Activated CD8-positive, alpha-beta memory T cell treated with anti-CD3 and anti-CD28 coated beads, Interleukin-2, amount 10 ng/mL, durations not matched to agents 7 days and 5 days (primary cell): Measurements from ENCODE around the gene HIPK2. TPM values are rescaled to one million over a fixed set of nuclear protein-coding genes. Genes with fewer than 3 reads are reported as not detected.

ENCODE experiments used
- ATAC-seq: fragments of 150-1000 bp; cut with Tn5 transposase; one replicate; pipeline ENCODE4 v1.10.0; 2021; ENCODE audit warnings: moderate library complexity
- CTCF ChIA-PET: fragments of 350-600 bp; sonication (Branson Sonifier 250); formaldehyde crosslinking; loops from one replicate; lab custom pipeline; 2021; ENCODE audit warnings: antibody characterized with exemption; lab: Charles Lee
- DNase-seq: peaks from one replicate; pipeline ENCODE4 v3.0.0-alpha.2; 2020
- H3K27ac Mint-ChIP-seq: one replicate; pipeline ENCODE4 v1.8.0; 2021; ENCODE audit warnings: mild to moderate bottlenecking, mixed read lengths
- H3K27me3 Mint-ChIP-seq: one replicate; pipeline ENCODE4 v1.8.0; 2021; ENCODE audit warnings: mixed read lengths
- H3K36me3 Mint-ChIP-seq: one replicate; pipeline ENCODE4 v1.8.0; 2021; ENCODE audit warnings: mild to moderate bottlenecking, mixed read lengths
- H3K4me1 Mint-ChIP-seq: one replicate; pipeline ENCODE4 v1.8.0; 2021; ENCODE audit warnings: mixed read lengths
- H3K4me3 Mint-ChIP-seq: one replicate; pipeline ENCODE4 v1.8.0; 2021; ENCODE audit warnings: mild to moderate bottlenecking, moderate library complexity, mixed read lengths
- H3K9me3 Mint-ChIP-seq: one replicate; pipeline ENCODE4 v1.8.0; 2022; ENCODE audit warnings: low read depth, mixed read lengths
- total RNA-seq, 2 experiments: library from RNA; stranded (reverse); gene quantifications; one replicate each; pipeline ENCODE4 v1.2.3, GENCODE V29; 2021

HIPK2 gene
- total RNA-seq, 2 experiments from 2014 or later: 20.2 to 21.4 TPM

DNA sequence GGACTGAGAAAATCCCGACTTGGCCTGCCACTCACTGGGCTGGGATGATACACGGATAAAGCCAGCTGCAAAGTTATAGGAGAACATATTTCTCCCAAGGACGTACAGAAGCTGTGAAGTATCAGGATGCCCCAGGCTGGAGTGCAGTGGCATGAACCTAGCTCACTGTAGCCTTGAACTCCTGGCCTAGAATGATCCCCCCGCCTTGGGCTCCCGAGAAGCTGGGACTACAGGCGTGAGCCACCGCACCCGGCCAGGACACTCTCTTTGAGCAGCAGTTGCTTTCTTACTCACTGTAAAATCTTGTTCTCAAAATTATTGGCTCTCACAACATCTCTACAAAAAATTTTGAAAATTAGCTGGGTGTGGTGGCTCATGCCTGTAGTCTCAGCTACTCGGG lies 203.9 kb downstream of the HIPK2 start:
- H3K36me3 Mint-ChIP-seq: peaks cover 2% of the 10 kb centered on the region
- ATAC-seq (no peak), DNase-seq (peak; percentile 15)
- CTCF ChIA-PET: no interaction called here
- no peaks in the 10 kb centered on the region for H3K4me1 Mint-ChIP-seq
- H3K4me3 Mint-ChIP-seq: no peak overlapping the region
- no peaks in the 10 kb centered on the region for H3K9me3 Mint-ChIP-seq
- H3K27ac Mint-ChIP-seq: no peak overlapping the region
- H3K27me3 Mint-ChIP-seq: no peaks in the 10 kb centered on the region

DNA sequence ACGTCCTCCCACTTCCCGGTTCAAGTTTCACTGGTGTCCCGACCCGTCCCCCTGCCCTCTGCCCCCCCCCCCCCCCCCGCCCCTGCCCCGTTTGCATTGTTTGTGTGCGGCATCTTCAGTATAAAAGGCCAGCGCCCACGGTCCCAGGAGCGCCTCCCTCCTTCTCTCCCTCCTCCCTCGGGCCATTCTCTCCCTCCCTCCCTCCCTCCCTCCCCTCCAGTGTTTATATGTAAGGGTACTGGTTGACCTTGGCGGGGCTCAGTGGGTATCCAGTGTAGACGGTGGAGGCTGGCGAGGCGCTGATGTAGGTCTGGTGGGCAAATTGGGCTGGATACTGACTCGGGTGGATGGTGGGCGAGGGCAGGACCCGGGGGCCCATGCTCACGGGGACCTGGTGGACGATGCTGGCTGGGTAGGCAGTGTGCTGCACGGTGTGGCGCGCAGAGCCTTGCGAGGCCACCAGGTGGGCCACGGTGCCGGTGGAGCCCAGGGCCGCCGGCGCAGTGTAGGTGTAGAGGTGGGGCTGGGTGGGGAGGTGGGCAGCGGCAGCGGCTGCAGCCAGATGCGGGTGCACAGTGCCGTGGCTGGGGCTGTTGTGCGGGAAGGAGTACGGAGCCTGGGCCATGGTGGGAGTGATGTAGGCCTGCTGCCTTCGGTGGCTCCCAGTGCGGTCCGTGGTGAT lies 205.0 kb downstream of the HIPK2 start:
- CTCF ChIA-PET: no interaction called here
- no peak for DNase-seq
- H3K4me3 Mint-ChIP-seq: no peak overlapping the region
- H3K27me3 Mint-ChIP-seq: no peaks in the 10 kb centered on the region
- no peak for ATAC-seq
- H3K36me3 Mint-ChIP-seq: no peaks in the 10 kb centered on the region
- H3K27ac Mint-ChIP-seq: no peak overlapping the region
- no peaks in the 10 kb centered on the region for H3K9me3 Mint-ChIP-seq
- H3K4me1 Mint-ChIP-seq: no peaks in the 10 kb centered on the region

DNA sequence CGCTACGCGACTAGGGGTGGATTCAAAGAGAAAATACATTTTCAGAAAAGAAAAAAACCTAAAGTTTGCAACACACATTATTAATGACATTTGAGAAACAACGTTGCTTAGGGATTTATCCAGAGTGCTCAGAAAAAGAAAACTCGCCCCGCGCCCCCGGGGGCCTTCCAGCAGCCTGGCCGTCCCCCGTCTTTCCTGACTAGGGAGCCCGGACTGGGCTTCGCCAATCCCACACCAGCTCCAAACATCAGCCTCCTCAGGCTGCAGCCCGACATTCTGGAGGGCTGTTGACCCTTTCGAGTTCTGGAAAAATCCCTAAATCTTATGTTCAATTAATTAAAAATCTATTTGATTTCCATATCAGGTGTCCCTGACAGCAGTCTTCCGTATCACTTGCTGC lies 205.7 kb downstream of the HIPK2 start:
- Mint-ChIP-seq H3K27me3 (no peaks in the 10 kb centered on the region), H3K9me3 (no peaks in the 10 kb centered on the region), H3K4me1 (no peaks in the 10 kb centered on the region), H3K27ac (no peak overlapping the region), H3K4me3 (no peak overlapping the region), H3K36me3 (no peaks in the 10 kb centered on the region)
- CTCF ChIA-PET: no interaction called here
- ATAC-seq: no peak
- DNase-seq: no peak

DNA sequence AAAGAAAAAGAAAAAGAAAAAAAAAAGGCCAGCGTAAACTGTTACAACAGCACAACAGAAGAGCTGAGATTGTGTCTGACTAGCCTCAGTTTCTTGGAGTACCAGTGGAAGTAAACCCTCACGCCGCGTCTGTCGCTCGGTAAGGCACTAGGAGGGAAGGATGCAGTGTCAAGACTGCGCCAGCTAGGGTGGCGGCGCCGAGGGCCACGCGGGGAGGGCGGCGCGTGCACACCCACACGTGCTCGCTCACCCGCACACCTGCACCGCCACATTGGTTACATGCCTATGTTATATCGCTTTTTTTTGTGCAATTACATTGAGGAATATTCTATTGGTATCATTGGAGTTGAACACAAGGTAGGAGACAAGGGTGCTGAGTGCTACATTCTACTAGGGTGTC lies 206.1 kb downstream of the HIPK2 start:
- Mint-ChIP-seq H3K4me3 (no peak overlapping the region), H3K27ac (no peak overlapping the region), H3K27me3 (no peaks in the 10 kb centered on the region), H3K36me3 (no peaks in the 10 kb centered on the region), H3K9me3 (no peaks in the 10 kb centered on the region), H3K4me1 (no peaks in the 10 kb centered on the region)
- CTCF ChIA-PET: no interaction called here
- DNase-seq (no peak), ATAC-seq (no peak)

DNA sequence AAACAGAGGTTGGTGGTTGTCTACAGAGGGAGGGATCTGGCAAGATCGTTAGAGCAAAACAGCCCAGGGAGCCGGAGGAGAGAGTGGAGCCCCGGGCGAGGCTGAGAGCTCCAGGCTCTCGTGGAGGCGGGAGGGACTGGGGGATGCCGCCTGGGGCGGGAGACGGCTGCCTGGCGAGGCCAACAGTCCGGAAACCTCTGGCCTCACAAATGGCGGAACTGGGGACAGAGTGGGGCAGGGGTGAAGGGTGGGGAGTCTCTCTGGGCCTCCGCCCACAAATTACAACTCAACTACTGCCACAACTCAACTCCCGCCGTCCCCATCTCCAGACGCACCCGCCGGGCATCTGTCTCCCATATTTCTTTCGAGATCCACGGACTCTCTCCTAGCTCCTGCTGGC lies 206.6 kb downstream of the HIPK2 start:
- DNase-seq: no peak
- H3K36me3 Mint-ChIP-seq: no peaks in the 10 kb centered on the region
- no peak overlapping the region for H3K4me3 Mint-ChIP-seq
- H3K27me3 Mint-ChIP-seq: no peaks in the 10 kb centered on the region
- H3K9me3 Mint-ChIP-seq: no peaks in the 10 kb centered on the region
- no peaks in the 10 kb centered on the region for H3K4me1 Mint-ChIP-seq
- no peak overlapping the region for H3K27ac Mint-ChIP-seq
- no peak for ATAC-seq
- CTCF ChIA-PET: no interaction called here

DNA sequence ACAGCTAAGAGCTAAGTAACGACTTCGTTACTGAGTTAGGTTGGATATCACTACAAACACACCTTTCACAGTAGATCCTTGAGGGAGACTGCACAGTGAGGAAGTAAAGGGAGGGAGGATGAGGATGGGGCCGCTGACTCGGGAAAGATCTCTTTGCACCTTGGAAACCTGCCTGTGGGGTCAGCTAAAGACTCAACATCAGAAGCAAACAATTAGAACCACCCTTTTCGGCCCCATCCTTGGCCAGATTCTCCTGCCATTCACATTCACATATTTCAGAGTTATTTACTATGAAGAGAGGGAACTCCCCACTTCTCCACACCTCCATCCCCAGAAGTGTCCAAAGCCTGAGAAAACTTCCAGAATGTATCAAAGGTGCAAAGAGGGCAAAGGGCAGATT lies 207.2 kb downstream of the HIPK2 start:
- Mint-ChIP-seq H3K27me3 (no peaks in the 10 kb centered on the region), H3K27ac (no peak overlapping the region), H3K4me1 (no peaks in the 10 kb centered on the region), H3K36me3 (no peaks in the 10 kb centered on the region), H3K9me3 (no peaks in the 10 kb centered on the region), H3K4me3 (no peak overlapping the region)
- ATAC-seq (no peak), DNase-seq (no peak)
- CTCF ChIA-PET: no interaction called here

DNA sequence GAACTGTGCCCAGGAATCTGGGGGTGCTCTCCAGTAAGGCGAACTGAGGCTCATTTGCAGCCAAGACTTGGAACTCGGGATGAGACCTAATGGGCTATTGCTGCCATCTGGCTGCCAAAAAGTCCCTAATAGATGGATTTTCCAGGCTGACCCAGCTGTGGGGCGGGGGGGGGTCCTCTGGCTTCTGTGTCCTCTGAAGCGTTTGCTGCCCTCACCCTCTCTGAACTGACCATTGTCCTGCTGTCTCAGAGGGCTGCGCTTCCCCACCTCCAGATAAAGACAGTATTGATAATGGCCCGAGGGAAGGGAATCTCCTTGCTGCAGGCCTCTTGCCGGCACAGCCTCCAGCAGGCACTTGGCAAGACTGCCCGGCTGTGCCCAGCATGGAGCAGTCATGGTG lies 207.7 kb downstream of the HIPK2 start:
- Mint-ChIP-seq H3K4me1 (no peaks in the 10 kb centered on the region), H3K27ac (no peak overlapping the region), H3K4me3 (no peak overlapping the region), H3K36me3 (no peaks in the 10 kb centered on the region), H3K27me3 (no peaks in the 10 kb centered on the region), H3K9me3 (no peaks in the 10 kb centered on the region)
- DNase-seq: no peak
- no peak for ATAC-seq
- CTCF ChIA-PET: no interaction called here

DNA sequence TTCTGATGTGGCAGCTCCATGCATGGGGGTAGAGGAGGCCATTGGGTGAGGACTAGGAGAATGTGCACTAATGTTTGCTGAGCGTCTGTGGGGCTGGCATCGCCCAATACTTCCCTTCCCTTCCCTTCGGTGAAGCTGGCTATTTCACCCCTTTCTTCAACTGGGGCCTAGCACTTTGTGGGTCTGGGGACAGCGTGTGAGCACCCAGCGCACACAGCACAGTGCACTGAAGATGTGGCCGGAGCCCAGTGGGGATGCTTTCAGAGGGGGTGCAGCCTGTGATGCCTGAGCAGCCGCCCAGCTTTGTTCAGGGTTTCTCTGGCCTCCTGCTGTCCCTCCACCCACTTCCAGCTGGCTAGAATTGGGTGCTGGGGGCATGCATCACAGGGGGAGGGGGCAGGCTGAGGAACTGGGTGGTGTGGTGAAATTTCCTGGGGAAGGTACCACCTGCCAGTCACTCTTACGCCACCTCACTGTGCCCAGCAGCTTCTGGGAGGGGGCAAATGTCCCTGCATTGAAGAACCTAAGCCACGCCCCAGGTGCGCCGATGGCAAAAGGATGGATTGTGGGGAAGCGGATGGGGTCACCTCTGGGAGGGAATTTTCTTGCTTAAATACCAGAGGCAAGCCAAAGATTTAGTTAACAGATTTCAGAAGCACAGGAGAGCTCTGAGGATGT lies 208.8 kb downstream of the HIPK2 start:
- H3K27me3 Mint-ChIP-seq: no peaks in the 10 kb centered on the region
- no peaks in the 10 kb centered on the region for H3K36me3 Mint-ChIP-seq
- no peaks in the 10 kb centered on the region for H3K4me1 Mint-ChIP-seq
- CTCF ChIA-PET: no interaction called here
- ATAC-seq: no peak
- H3K4me3 Mint-ChIP-seq: no peak overlapping the region
- H3K27ac Mint-ChIP-seq: no peak overlapping the region
- H3K9me3 Mint-ChIP-seq: no peaks in the 10 kb centered on the region
- no peak for DNase-seq

DNA sequence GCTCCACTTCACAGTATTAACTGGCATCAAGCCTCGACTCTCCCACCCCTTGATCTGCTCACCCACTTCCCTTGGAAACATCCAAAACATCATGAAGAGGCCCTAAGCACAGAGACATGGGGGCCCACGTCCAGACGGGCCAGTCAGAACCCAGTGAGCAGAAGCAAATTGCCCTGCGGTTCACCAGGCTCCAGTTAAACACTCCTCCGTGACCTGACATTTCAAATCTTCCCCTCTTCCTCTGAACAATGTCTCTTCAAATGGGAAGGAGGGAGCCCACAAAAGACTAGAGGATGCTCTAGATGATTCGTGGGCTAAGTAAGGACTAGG lies 209.5 kb downstream of the HIPK2 start:
- no peaks in the 10 kb centered on the region for H3K27me3 Mint-ChIP-seq
- no peak overlapping the region for H3K27ac Mint-ChIP-seq
- H3K4me3 Mint-ChIP-seq: no peak overlapping the region
- H3K36me3 Mint-ChIP-seq: no peaks in the 10 kb centered on the region
- CTCF ChIA-PET: no interaction called here
- ATAC-seq (no peak), DNase-seq (no peak)
- H3K9me3 Mint-ChIP-seq: no peaks in the 10 kb centered on the region
- no peaks in the 10 kb centered on the region for H3K4me1 Mint-ChIP-seq

DNA sequence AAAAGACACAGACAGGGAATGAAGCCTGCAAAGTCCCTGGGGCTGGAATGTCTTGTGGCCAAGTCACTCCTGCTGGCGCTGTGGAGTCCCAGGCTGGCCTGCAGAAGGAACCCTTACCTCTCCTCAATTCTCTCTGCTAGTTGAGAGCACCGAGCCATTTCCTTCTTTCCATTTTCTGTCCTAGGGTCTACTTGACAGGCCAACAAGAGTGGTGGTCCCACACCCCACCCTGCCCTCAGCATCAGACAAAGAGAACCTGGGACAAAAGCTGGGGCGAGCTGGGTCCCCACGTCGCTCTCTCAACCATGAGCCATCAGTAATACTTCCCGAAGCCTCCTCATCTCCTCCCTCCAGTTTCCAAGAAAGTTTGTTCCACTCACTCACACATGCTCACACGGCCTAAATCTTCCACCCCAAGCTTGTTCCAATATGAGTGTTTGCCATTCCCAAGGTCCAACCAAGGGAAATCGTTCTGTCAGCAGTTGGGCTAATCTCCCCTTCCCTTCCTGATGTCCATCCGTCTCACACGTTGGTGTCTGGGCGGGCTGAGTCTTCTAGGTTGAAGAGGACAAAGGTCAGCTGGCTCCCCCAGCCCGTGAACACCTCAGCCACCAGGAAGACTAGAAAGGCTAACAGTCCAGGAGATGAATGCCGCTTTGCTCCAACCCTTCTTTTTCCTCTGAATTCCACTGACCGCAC lies 210.0 kb downstream of the HIPK2 start:
- Mint-ChIP-seq H3K27me3 (no peaks in the 10 kb centered on the region), H3K27ac (no peak overlapping the region), H3K9me3 (no peaks in the 10 kb centered on the region), H3K4me1 (no peaks in the 10 kb centered on the region), H3K4me3 (no peak overlapping the region), H3K36me3 (no peaks in the 10 kb centered on the region)
- no peak for DNase-seq
- no peak for ATAC-seq
- CTCF ChIA-PET: no interaction called here

DNA sequence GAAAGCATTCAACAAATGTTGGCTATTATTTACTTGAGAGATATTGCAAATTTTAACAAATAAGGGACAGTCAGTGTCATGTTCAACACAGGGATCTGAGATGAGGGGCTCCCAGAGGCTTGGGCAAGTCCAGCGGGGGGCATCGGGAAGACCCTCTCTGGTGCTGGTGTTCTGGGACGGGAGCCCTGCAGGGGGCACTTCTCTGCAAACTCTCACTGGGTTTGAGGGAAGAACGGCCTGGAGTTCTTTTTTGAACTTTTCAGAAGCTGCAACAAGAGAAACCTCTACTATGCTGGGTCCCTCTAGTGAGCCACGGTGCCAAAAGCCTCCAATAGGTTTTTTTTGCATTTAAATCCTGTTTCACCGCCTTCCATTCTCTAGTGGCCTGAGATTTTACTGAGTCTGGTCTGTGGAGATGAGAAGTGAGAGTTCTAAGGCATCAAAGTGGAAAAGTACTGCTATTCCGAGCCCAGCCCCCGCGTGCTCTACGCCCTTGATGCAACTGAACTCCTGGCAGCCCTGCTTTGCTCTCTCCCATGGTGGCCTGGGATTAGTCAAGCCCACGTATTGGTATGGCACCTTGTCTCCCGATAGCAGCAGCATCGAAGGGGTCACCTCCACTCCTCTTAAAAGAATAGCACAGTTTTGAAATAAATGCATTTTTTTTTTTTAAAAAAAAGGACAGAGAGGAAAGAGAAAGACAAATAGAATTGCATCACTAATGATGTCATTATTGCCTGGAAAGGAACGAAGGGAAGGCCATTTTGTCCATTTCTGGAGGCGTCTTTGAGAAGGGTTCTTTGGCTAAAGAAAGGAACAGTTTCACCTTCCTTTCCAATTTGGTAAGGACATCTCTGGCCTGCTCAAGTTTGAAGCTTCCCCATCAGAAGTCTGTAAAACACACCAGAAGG lies 210.8 kb downstream of the HIPK2 start:
- Mint-ChIP-seq H3K4me3 (no peak overlapping the region), H3K27me3 (no peaks in the 10 kb centered on the region), H3K36me3 (no peaks in the 10 kb centered on the region), H3K9me3 (no peaks in the 10 kb centered on the region), H3K27ac (no peak overlapping the region), H3K4me1 (no peaks in the 10 kb centered on the region)
- DNase-seq (no peak), ATAC-seq (no peak)
- CTCF ChIA-PET: interaction anchor here (1.0 kb wide), 1 partner anchor 54 kb away, joined by 3 read pairs; no protein-coding TSS in a partner anchor

DNA sequence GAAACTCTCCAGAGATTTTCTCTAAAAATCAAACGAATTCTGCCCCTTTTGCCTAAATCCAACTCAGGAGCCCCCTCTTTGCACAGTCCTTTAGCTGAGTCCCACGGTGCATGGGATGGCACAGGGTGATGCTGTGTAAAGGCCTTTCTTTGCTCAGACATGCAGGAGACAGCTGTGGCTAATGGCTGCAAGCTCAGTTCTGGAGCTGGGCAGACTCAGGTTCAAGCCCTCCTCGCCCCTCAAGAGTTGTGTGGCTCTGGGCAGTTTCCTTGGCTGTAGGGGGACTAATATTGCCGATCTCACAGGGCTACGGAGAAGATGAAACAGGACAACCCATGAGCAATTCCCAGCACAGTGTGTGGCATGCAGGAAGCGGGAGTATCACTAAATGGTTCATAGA lies 211.7 kb downstream of the HIPK2 start:
- no peak for ATAC-seq
- no peaks in the 10 kb centered on the region for H3K9me3 Mint-ChIP-seq
- CTCF ChIA-PET: interaction anchor here (1.0 to 1.3 kb wide), 2 partner anchors 11 to 131 kb away, joined by 3 to 5 read pairs; no protein-coding TSS in a partner anchor
- H3K27me3 Mint-ChIP-seq: no peaks in the 10 kb centered on the region
- H3K4me3 Mint-ChIP-seq: no peak overlapping the region
- no peaks in the 10 kb centered on the region for H3K36me3 Mint-ChIP-seq
- no peak overlapping the region for H3K27ac Mint-ChIP-seq
- H3K4me1 Mint-ChIP-seq: no peaks in the 10 kb centered on the region
- DNase-seq: no peak

DNA sequence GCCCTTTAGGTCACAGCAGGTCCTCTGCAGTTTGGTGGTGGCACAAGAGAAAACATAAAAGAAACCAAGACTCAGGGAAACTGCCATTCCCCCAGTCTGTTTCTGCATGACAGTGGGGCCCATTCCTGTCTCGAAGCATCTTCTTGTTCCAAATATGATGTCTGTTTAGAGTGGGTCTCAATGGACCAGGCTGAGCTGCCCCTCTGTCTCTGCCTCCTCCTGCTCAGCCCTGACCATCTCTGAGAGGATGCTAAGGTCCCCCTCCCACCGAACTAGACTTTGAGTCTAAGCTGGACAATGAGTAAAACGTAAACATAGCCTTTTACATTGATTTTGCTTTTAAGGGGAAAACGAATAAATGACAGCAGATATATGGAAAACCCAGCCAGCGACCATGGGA lies 213.9 kb downstream of the HIPK2 start:
- no peak overlapping the region for H3K4me3 Mint-ChIP-seq
- no peaks in the 10 kb centered on the region for H3K9me3 Mint-ChIP-seq
- H3K4me1 Mint-ChIP-seq: no peaks in the 10 kb centered on the region
- no peaks in the 10 kb centered on the region for H3K27me3 Mint-ChIP-seq
- no peaks in the 10 kb centered on the region for H3K36me3 Mint-ChIP-seq
- ATAC-seq: no peak
- DNase-seq: no peak
- CTCF ChIA-PET: no interaction called here
- no peak overlapping the region for H3K27ac Mint-ChIP-seq
